Astrocyte of the cerebellum (primary cell): ENCODE data around the gene FPGT.

ENCODE experiments used
- DNase-seq: peaks from one replicate; pipeline ENCODE4 v3.0.0-alpha.2; 2011; ENCODE audit warnings: low read depth
- H3K4me3 ChIP-seq: 2 replicates; pipeline ENCODE4 v1.5.1; 2011; ENCODE audit warnings: mild to moderate bottlenecking, low read depth, low read length, moderate library complexity
- CTCF ChIP-seq: IDR thresholded peaks from 2 replicates; pipeline ENCODE4 v1.5.1; 2012; ENCODE audit warnings: low read length, low read depth, moderate library complexity, mild to moderate bottlenecking; ENCODE audit errors: missing control alignments
- in situ Hi-C: cut with HindIII; loops from 2 replicates; pipeline ENCODE4 v1.10.0; 2017; ENCODE audit warnings: low sequenced_read_pairs

Gene FPGT

GRCh38 chr1:74235153-74235552, 37.1 kb downstream of the FPGT start, which contains the start of gene TNNI3K:
TSS of gene TNNI3K (plus strand) at chr1:74235387. CDS start at chr1:74235452, 65 bp downstream.
- no peak for DNase-seq
- no peak for TF ChIP-seq CTCF
- no peak within 1 kb of the TSS for H3K4me3 ChIP-seq
- in situ Hi-C loops = no loop called here

GRCh38 chr1:74236440-74236839, 38.4 kb downstream of the FPGT start:
- no peak for TF ChIP-seq CTCF
- no peak overlapping the region for H3K4me3 ChIP-seq
- no peak for DNase-seq
- in situ Hi-C loops = no loop called here

GRCh38 chr1:74237035-74237434, 39.0 kb downstream of the FPGT start:
- in situ Hi-C loops = no loop called here

GRCh38 chr1:74237787-74238186, 39.7 kb downstream of the FPGT start:
- in situ Hi-C loops = no loop called here
- no peak for DNase-seq

More at GRCh38 chr1:74237035-74237434, 39.0 kb downstream of the FPGT start:
- no peak for TF ChIP-seq CTCF
- no peak overlapping the region for H3K4me3 ChIP-seq
- DNase-seq = no peak

GRCh38 chr1:74245168-74245772, 47.2 kb downstream of the FPGT start:
- H3K4me3 ChIP-seq = no peak overlapping the region
- peak; percentile 11 for DNase-seq
- in situ Hi-C loops = no loop called here
- TF ChIP-seq CTCF = no peak

More at GRCh38 chr1:74237787-74238186, 39.7 kb downstream of the FPGT start:
- TF ChIP-seq CTCF = no peak
- no peak overlapping the region for H3K4me3 ChIP-seq

GRCh38 chr1:74246315-74246714, 48.3 kb downstream of the FPGT start:
- in situ Hi-C loops = no loop called here
- TF ChIP-seq CTCF = no peak
- no peak overlapping the region for H3K4me3 ChIP-seq
- DNase-seq = peak; percentile 41
